Stomach (tissue), 9 donors: ENCODE measurements around the gene NRP1. TPM values are rescaled to one million over a fixed set of nuclear protein-coding genes. Genes with fewer than 3 reads are reported as not detected.

ENCODE experiments used
- DNase-seq, 2 donors: peaks; one replicate each; pipeline versions ENCODE4 v3.0.0 to v3.0.0-alpha.2; 2013 to 2019
- H3K27ac ChIP-seq, 5 donors: fragments of 200-600 bp in 4 of 5; sonication (generic) in 4 of 5; one replicate each; pipeline ENCODE4 v1.5.1; 2013 to 2019; ENCODE audit warnings: mild to moderate bottlenecking in 1 of 5, moderate library complexity in 1 of 5
- H3K27me3 ChIP-seq, 3 donors: fragments of 200-600 bp; sonication (generic); one replicate each; pipeline ENCODE4 v1.5.1; 2017 to 2019; ENCODE audit warnings: mixed run types in 1 of 3
- H3K36me3 ChIP-seq, 4 donors: fragments of 200-600 bp; sonication (generic); 1 replicate in 3 of 4; 2 replicates in 1 of 4; pipeline ENCODE4 v1.5.1; 2016 to 2019
- H3K4me1 ChIP-seq, 4 donors: fragments of 200-600 bp; sonication (generic); one replicate each; pipeline ENCODE4 v1.5.1; 2016 to 2019
- H3K4me3 ChIP-seq, 4 donors: fragments of 200-600 bp; sonication (generic) in 3 of 4; one replicate each; pipeline ENCODE4 v1.5.1; 2016 to 2019; ENCODE audit warnings: mild to moderate bottlenecking in 1 of 4
- H3K9me3 ChIP-seq, 4 donors: fragments of 200-600 bp; sonication (generic); one replicate each; pipeline ENCODE4 v1.5.1; 2016 to 2019
- CTCF ChIP-seq, 7 experiments: fragments of 450-650 bp in 4 of 7; fragments of 200-600 bp in 3 of 7; sonication (generic) in 3 of 7; IDR thresholded peaks; one replicate each; pipeline ENCODE4 v1.5.1; 2016 to 2019; ENCODE audit warnings: antibody characterized with exemption in 7 of 7, control low read depth in 2 of 7, mild to moderate bottlenecking in 1 of 7
- EP300 ChIP-seq: sonication (generic); formaldehyde crosslinking; IDR thresholded peaks from one replicate; pipeline ENCODE4 v1.6.1; 2017; ENCODE audit warnings: antibody characterized with exemption
- POLR2A ChIP-seq, 4 donors: fragments of 450-650 bp; IDR thresholded peaks; one replicate each; pipeline ENCODE4 v1.6.1; 2016; ENCODE audit warnings: antibody characterized with exemption in 4 of 4, control low read depth in 2 of 4, mild to moderate bottlenecking in 1 of 4, moderate library complexity in 1 of 4
- POLR2AphosphoS5 ChIP-seq, 3 donors: sonication (generic); formaldehyde crosslinking; IDR thresholded peaks; one replicate each; pipeline ENCODE4 v1.6.1; 2016; ENCODE audit warnings: antibody characterized with exemption in 3 of 3
- WGBS, 5 donors: extraction: QIAGEN DNeasy Blood & Tissue Kit in 3 of 5; methylation state at CpG; one replicate each; pipeline versions ENCODE4 v1.1.5 to v1.1.7; 2013 to 2018; 5-methylcytosine and 5-hydroxymethylcytosine counted together
- intact Hi-C: fragments of 100-400 bp; cut with DNase I; formaldehyde crosslinking; loops from one replicate; pipeline ENCODE4 v1.15.1; 2023; ENCODE audit warnings: low total_unique reads
- polyA plus RNA-seq, 3 donors: library from polyadenylated mRNA; stranded (reverse); fragments of 200-250 nt; gene quantifications; one replicate each; pipeline ENCODE4 v1.2.3, GENCODE V29; 2013
- total RNA-seq, 5 donors: library from RNA; depleted of rRNA; stranded (reverse); fragments of >200 nt; gene quantifications; one replicate each; pipeline versions ENCODE4 v1.1.0 to v1.2.3, GENCODE V29; 2014 to 2016
- donor health status: healthy with polysubstance abuse.
- donor health status: Bipolar disorder and iron deficiency.
- donor health status: healthy.

The NRP1 gene
- total and polyA plus RNA-seq, 8 donors = 4.6 to 94.7 (median 13.0) TPM

- Histone ChIP-seq H3K27me3 (no peaks in the 10 kb centered on the region), H3K4me3 (no peak overlapping the region), H3K9me3 (no peaks in the 10 kb centered on the region), H3K36me3 (no peaks in the 10 kb centered on the region), H3K4me1 (peaks cover 6 to 69% (median 39%) of the 10 kb centered on the region in 4 donors), H3K27ac (no peak overlapping the region)
- TF ChIP-seq EP300 = no peak
- no peak for TF ChIP-seq POLR2A (IDR thresholded peaks at IDR 0.05)
- no peak for TF ChIP-seq CTCF (IDR thresholded peaks at IDR 0.05)
- no peak for TF ChIP-seq POLR2AphosphoS5 (IDR thresholded peaks at IDR 0.05)
- DNase-seq = no peak
- intact Hi-C loops = no loop called here
- 87 to 90% (median 88%) methylated on average over 3 of the region's 3 CpGs for WGBS, 5 donors
Observed at GRCh38 chr10:33288127-33288526, 46.3 kb downstream of the NRP1 start.

- peaks cover 6 to 61% (median 36%) of the 10 kb centered on the region in 4 donors for H3K4me1 ChIP-seq
- WGBS, 5 donors = 35 to 51% (median 42%) methylated on average over 2 of the region's 2 CpGs
- no peaks in the 10 kb centered on the region for H3K27me3 ChIP-seq
- H3K27ac ChIP-seq = no peak overlapping the region
- H3K36me3 ChIP-seq = no peaks in the 10 kb centered on the region
- DNase-seq = peak in 1 of 2 donors; percentile 44
- H3K9me3 ChIP-seq = no peaks in the 10 kb centered on the region
- intact Hi-C loops = no loop called here
- no peak for TF ChIP-seq EP300
- no peak for TF ChIP-seq POLR2AphosphoS5 (IDR thresholded peaks at IDR 0.05)
- TF ChIP-seq POLR2A (IDR thresholded peaks at IDR 0.05) = no peak
- no peak for TF ChIP-seq CTCF (IDR thresholded peaks at IDR 0.05)
- no peak overlapping the region for H3K4me3 ChIP-seq
Observed at GRCh38 chr10:33287112-33287511, 47.4 kb downstream of the NRP1 start.

DNA sequence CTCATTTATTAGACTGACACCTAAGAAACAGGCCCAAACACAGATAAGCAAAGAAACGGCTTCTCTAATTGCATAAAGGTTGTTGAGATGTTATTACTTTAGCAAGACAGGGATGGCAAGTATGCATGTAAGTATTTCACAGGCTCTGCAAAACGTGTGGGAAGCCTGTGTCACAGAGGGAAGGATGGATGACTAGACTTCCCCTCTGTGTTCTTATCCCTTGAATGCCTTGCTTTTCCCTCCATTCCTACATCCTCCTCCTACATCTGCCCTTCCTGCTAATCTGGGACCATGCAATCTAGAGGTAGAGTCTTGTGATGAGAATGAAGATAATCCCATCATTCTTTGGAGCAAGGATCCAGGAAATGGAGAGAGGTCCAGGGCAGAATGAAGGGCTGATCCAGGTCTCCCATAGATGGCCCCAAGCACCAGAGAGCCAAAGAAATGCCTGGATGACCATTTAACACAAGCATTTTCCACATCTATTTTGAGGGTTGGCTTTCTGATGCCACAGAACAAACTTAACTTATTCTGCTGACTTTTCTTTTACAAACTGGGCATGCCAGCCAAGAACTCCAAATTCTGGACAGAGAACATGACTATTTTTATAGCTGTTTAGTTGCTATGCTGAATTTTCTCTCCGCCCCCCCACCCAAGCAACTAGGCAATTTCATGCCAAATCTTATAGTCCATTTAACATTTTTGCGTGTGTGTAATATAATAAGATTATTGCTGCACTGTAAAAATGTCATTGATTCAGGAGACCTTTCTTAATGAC lies 48.1 kb downstream of the NRP1 start:
- TF ChIP-seq EP300 = no peak
- no peak for TF ChIP-seq CTCF (IDR thresholded peaks at IDR 0.05)
- TF ChIP-seq POLR2A (IDR thresholded peaks at IDR 0.05) = no peak
- no peak for TF ChIP-seq POLR2AphosphoS5 (IDR thresholded peaks at IDR 0.05)

DNA sequence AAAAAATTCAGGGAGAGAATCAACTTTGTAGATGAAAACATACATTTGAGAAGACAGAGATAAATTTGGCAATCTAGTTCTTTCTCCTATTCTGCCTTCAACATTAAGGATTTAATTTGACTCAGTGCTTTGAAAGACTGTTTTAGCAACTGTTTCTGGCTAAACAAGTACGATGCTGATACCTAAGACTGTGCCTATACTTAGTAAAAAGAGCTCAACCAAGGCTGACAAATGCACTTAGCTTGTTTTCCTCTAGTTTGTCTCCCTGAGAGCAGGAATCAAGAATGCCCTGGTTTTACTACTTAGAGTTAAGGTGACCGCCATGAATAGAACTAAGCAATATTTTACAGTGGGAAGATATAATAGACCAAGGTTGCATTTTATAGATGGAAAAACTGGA lies 49.5 kb downstream of the NRP1 start:
- H3K4me1 ChIP-seq = peaks cover 6 to 53% (median 30%) of the 10 kb centered on the region in 4 donors
- TF ChIP-seq EP300 (no peak), POLR2A (IDR thresholded peaks at IDR 0.05) (no peak), POLR2AphosphoS5 (IDR thresholded peaks at IDR 0.05) (no peak), CTCF (IDR thresholded peaks at IDR 0.05) (no peak)
- H3K27me3 ChIP-seq = no peaks in the 10 kb centered on the region
- no peak overlapping the region for H3K4me3 ChIP-seq
- intact Hi-C loops = no loop called here
- no peaks in the 10 kb centered on the region for H3K9me3 ChIP-seq
- no peak overlapping the region for H3K27ac ChIP-seq
- WGBS, 5 donors = 79 to 97% (median 83%) methylated on average over 2 of the region's 2 CpGs
- no peak for DNase-seq
- H3K36me3 ChIP-seq = no peaks in the 10 kb centered on the region

More for the DNA sequence above, 48.1 kb downstream of the NRP1 start:
- Histone ChIP-seq H3K4me1 (peaks cover 6 to 54% (median 33%) of the 10 kb centered on the region in 4 donors), H3K9me3 (no peaks in the 10 kb centered on the region), H3K4me3 (no peak overlapping the region), H3K27me3 (no peaks in the 10 kb centered on the region), H3K27ac (no peak overlapping the region), H3K36me3 (no peaks in the 10 kb centered on the region)
- 61 to 74% (median 70%) methylated on average over 4 of the region's 4 CpGs for WGBS, 5 donors
- intact Hi-C loops = no loop called here
- DNase-seq = no peak
